ENCODE data around the gene CAMKV. TPM values are rescaled to one million over a fixed set of nuclear protein-coding genes. Genes with fewer than 3 reads are reported as not detected.

CAMKV gene
- polyA plus RNA-seq, 1 donor (not counting 4 experiments of a cell fraction or from before 2014, with no cell fraction given), result not detected

DNA sequence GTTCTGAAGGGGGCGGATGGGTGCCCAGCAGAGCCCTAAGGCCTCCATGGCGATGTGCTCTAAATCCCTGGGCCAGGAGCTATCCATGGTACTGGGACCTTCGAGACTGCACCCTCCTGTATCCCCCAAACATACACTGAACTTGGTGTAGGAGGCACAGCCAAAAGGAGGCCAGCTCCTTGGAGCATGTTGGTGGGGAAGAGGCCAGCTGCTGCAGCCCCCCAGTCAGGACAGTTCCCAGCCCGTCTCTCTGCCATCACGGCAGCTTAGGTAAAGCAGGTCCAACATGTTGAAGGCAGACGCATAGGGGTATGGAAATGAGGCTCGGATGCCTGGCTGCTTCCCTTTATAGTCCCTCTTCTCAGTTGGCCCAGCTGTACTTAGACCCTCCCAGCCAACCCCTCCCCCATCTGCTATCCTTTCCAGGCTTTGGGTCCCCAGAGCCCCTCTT lies 1.8 kb downstream of the CAMKV start:
- no peak overlapping the region for H3K27ac ChIP-seq (ENCODE audit: control insufficient read depth, insufficient read depth, low read length)
- dilution Hi-C loops (cut with MboI; ENCODE audit: extremely low pct_ligation_motif_present, low sequenced_read_pairs), result loop anchor here (25.0 kb wide), 2 partner anchors 94 to 131 kb away; no protein-coding TSS in a partner anchor
- no peaks in the 10 kb centered on the region for H3K4me1 ChIP-seq (ENCODE audit: control insufficient read depth, extremely low read depth, insufficient read depth, low read length)
- H4K20me1 ChIP-seq (ENCODE audit: control insufficient read depth, extremely low read depth, insufficient read depth, low read length), result peaks cover 4% of the 10 kb centered on the region
- peak; percentile 57 for FAIRE-seq
- no peaks in the 10 kb centered on the region for H3K79me2 ChIP-seq (ENCODE audit: control insufficient read depth, insufficient read depth, low read length)
- H3K9me1 ChIP-seq (ENCODE audit: control insufficient read depth, extremely low read depth, insufficient read depth, low read length), result no peaks in the 10 kb centered on the region
- no peak for DNase-seq (ENCODE audit: low read depth, low spot score)
- no peaks in the 10 kb centered on the region for H3K9me3 ChIP-seq (ENCODE audit: control insufficient read depth, low read depth, low read length)
- H2AFZ ChIP-seq (ENCODE audit: control insufficient read depth, low read length), result no peak overlapping the region
- no peak overlapping the region for H3K4me2 ChIP-seq (ENCODE audit: control insufficient read depth, extremely low read depth, insufficient read depth, low read depth, low read length)
- TF ChIP-seq EZH2 (IDR thresholded peaks at IDR 0.05; ENCODE audit: low read length), result no peak
- TF ChIP-seq, protein P1, sequence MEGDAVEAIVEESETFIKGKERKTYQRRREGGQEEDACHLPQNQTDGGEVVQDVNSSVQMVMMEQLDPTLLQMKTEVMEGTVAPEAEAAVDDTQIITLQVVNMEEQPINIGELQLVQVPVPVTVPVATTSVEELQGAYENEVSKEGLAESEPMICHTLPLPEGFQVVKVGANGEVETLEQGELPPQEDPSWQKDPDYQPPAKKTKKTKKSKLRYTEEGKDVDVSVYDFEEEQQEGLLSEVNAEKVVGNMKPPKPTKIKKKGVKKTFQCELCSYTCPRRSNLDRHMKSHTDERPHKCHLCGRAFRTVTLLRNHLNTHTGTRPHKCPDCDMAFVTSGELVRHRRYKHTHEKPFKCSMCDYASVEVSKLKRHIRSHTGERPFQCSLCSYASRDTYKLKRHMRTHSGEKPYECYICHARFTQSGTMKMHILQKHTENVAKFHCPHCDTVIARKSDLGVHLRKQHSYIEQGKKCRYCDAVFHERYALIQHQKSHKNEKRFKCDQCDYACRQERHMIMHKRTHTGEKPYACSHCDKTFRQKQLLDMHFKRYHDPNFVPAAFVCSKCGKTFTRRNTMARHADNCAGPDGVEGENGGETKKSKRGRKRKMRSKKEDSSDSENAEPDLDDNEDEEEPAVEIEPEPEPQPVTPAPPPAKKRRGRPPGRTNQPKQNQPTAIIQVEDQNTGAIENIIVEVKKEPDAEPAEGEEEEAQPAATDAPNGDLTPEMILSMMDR (optimal IDR thresholded peaks at IDR 0.05 in 1 of 3, IDR thresholded peaks at IDR 0.05 in 1 of 3, conservative IDR thresholded peaks at IDR 0.05 in 1 of 3; ENCODE audit: extremely low read depth in 1 of 3, insufficient read depth in 2 of 3, low read length in 3 of 3), result no peak
- peaks cover 67% of the 10 kb centered on the region for H3K27me3 ChIP-seq (ENCODE audit: control insufficient read depth, extremely low read depth, insufficient read depth, low read length)
- no peak overlapping the region for H3K4me3 ChIP-seq (ENCODE audit: control insufficient read depth in 2 of 3, extremely low read depth in 1 of 3, insufficient read depth in 2 of 3, low read depth in 1 of 3, low read length in 3 of 3)
- no peaks in the 10 kb centered on the region for H3K36me3 ChIP-seq (ENCODE audit: control insufficient read depth in 2 of 2, extremely low read depth in 1 of 2, insufficient read depth in 2 of 2, low read length in 2 of 2)
- H3K9ac ChIP-seq (ENCODE audit: control insufficient read depth, extremely low read depth, insufficient read depth, low read length), result no peak overlapping the region

DNA sequence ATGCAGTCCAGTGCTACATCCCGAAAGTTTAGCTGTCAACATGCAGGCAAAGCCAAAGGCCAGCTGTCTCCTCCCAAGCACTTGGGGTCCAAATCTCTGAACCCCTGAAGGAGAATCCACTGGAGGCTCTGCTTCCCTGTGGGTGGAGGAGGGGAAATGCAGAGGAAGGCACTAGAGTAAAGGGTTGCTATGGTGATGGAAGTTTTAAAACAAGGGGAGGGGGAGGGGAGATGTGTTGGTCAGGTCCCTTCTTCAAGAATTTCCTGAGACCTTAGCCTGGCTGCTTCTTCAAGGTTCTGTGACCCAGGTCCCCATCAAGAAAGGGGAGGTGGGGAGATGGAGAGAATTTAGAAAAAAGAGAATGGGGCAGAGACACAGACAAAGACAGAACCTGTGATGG lies 2.3 kb downstream of the CAMKV start:
- no peak for FAIRE-seq
- no peaks in the 10 kb centered on the region for H3K9me3 ChIP-seq (ENCODE audit: control insufficient read depth, low read depth, low read length)
- TF ChIP-seq EZH2 (IDR thresholded peaks at IDR 0.05; ENCODE audit: low read length), result no peak
- TF ChIP-seq, protein P1 (optimal IDR thresholded peaks at IDR 0.05 in 1 of 3, IDR thresholded peaks at IDR 0.05 in 1 of 3, conservative IDR thresholded peaks at IDR 0.05 in 1 of 3; ENCODE audit: extremely low read depth in 1 of 3, insufficient read depth in 2 of 3, low read length in 3 of 3), result no peak
- no peaks in the 10 kb centered on the region for H3K36me3 ChIP-seq (ENCODE audit: control insufficient read depth in 2 of 2, extremely low read depth in 1 of 2, insufficient read depth in 2 of 2, low read length in 2 of 2)
- H3K4me1 ChIP-seq (ENCODE audit: control insufficient read depth, extremely low read depth, insufficient read depth, low read length), result no peaks in the 10 kb centered on the region
- no peak overlapping the region for H3K4me3 ChIP-seq (ENCODE audit: control insufficient read depth in 2 of 3, extremely low read depth in 1 of 3, insufficient read depth in 2 of 3, low read depth in 1 of 3, low read length in 3 of 3)
- no peaks in the 10 kb centered on the region for H3K79me2 ChIP-seq (ENCODE audit: control insufficient read depth, insufficient read depth, low read length)
- H2AFZ ChIP-seq (ENCODE audit: control insufficient read depth, low read length), result no peak overlapping the region
- no peak overlapping the region for H3K4me2 ChIP-seq (ENCODE audit: control insufficient read depth, extremely low read depth, insufficient read depth, low read depth, low read length)
- DNase-seq (ENCODE audit: low read depth, low spot score), result no peak
- H3K27ac ChIP-seq (ENCODE audit: control insufficient read depth, insufficient read depth, low read length), result no peak overlapping the region
- no peaks in the 10 kb centered on the region for H3K9me1 ChIP-seq (ENCODE audit: control insufficient read depth, extremely low read depth, insufficient read depth, low read length)
- H4K20me1 ChIP-seq (ENCODE audit: control insufficient read depth, extremely low read depth, insufficient read depth, low read length), result peaks cover 4% of the 10 kb centered on the region
- H3K9ac ChIP-seq (ENCODE audit: control insufficient read depth, extremely low read depth, insufficient read depth, low read length), result no peak overlapping the region
- H3K27me3 ChIP-seq (ENCODE audit: control insufficient read depth, extremely low read depth, insufficient read depth, low read length), result peaks cover 67% of the 10 kb centered on the region
- dilution Hi-C loops (cut with MboI; ENCODE audit: extremely low pct_ligation_motif_present, low sequenced_read_pairs), result loop anchor here (25.0 kb wide), 2 partner anchors 95 to 130 kb away; no protein-coding TSS in a partner anchor

Data from keratinocyte (primary cell).